K562 (cell line): ENCODE measurements around the gene TIPIN. TPM values are rescaled to one million over a fixed set of nuclear protein-coding genes. Genes with fewer than 3 reads are reported as not detected.

Source experiments
- E2F6 ChIP-seq, 2 experiments: IDR thresholded peaks; 2 replicates each; pipeline ENCODE4 v1.6.1; 2011; ENCODE audit warnings: borderline replicate concordance in 1 of 2, control low read depth in 1 of 2, low read depth in 1 of 2, low read length in 1 of 2, mild to moderate bottlenecking in 1 of 2, mixed read lengths in 1 of 2, moderate library complexity in 1 of 2; ENCODE audit not compliant: insufficient read depth in 1 of 2, insufficient read length in 1 of 2, poor library complexity in 1 of 2, severe bottlenecking in 1 of 2; ENCODE audit errors: extremely low read depth in 1 of 2
- FOS ChIP-seq: IDR thresholded peaks from 3 replicates; pipeline ENCODE4 v1.6.1; 2011; ENCODE audit not compliant: insufficient read length; ENCODE audit errors: extremely low read depth
- HOMEZ ChIP-seq: fragments of 250-450 bp; sonication (Bioruptor Pico); IDR thresholded peaks from 2 replicates; pipeline ENCODE4 v1.4.0; 2020; ENCODE audit warnings: mild to moderate bottlenecking, moderate library complexity
- JUND ChIP-seq, 2 experiments: IDR thresholded peaks; 2 replicates in 1 of 2; 3 replicates in 1 of 2; pipeline ENCODE4 v1.6.1; 2011; ENCODE audit warnings: borderline replicate concordance in 2 of 2, low read depth in 2 of 2, low read length in 2 of 2, improper control_type of control experiment in 1 of 2, missing biosample characterization in 1 of 2, missing genetic modification characterization in 1 of 2, missing genetic modification reagents in 1 of 2
- MBD2 ChIP-seq: sonication (generic); IDR thresholded peaks from 2 replicates; pipeline ENCODE4 v1.6.1; 2016; ENCODE audit warnings: low read depth, borderline replicate concordance
- MLLT1 ChIP-seq, 2 experiments: fragments of 450-650 bp; IDR thresholded peaks; 2 replicates each; pipeline ENCODE4 v1.6.1; 2016
- PBX2 ChIP-seq, 2 experiments: IDR thresholded peaks in 1 of 2; conservative IDR thresholded peaks in 1 of 2; 2 replicates each; pipeline ENCODE4 v1.6.1; 2016; ENCODE audit warnings: low read depth in 2 of 2, mild to moderate bottlenecking in 1 of 2, missing compliant biosample characterization in 1 of 2, missing genetic modification characterization in 1 of 2, moderate library complexity in 1 of 2
- RCOR1 ChIP-seq, 2 experiments: IDR thresholded peaks; 2 replicates each; pipeline ENCODE4 v1.6.1; 2012; ENCODE audit warnings: low read depth in 2 of 2, low read length in 2 of 2, borderline replicate concordance in 1 of 2, improper control_type of control experiment in 1 of 2
- ZNF395 ChIP-seq: fragments of 200-800 bp; sonication (Bioruptor generic); IDR thresholded peaks from 2 replicates; pipeline ENCODE4 v1.6.1; 2017; ENCODE audit warnings: missing genetic modification characterization, missing compliant biosample characterization
- ZNF592 ChIP-seq: fragments of 450-650 bp; IDR thresholded peaks from 2 replicates; pipeline ENCODE4 v1.6.1; 2017; ENCODE audit warnings: antibody characterized with exemption, mild to moderate bottlenecking
- polyA plus RNA-seq, 8 experiments: library from polyadenylated mRNA; depleted of rRNA in 4 of 8; stranded (reverse) in 5 of 8; unstranded in 3 of 8; fragments of >200 nt; fragmentation: Nextera tagmentation in 2 of 8; fragmentation: Illumina TruSeq in 1 of 8; extraction: Ambion mirVana in 2 of 8; extraction: Trizol in 1 of 8; gene quantifications; 2 replicates each; pipeline versions ENCODE4 v1.2.1 to v1.2.3, GENCODE V29; 2011 to 2014; ENCODE audit warnings: inconsistent platforms in 1 of 8, missing spikeins in 1 of 8
- total RNA-seq, 7 experiments: library from RNA; depleted of rRNA in 6 of 7; stranded (reverse); fragments of >200 nt in 6 of 7; fragmentation: Illumina TruSeq in 2 of 7; extraction: Trizol in 2 of 7; gene quantifications; 2 replicates each; pipeline versions ENCODE4 v1.2.1 to v1.2.3, GENCODE V29; 2011 to 2021; ENCODE audit warnings: low replicate concordance in 1 of 7

TIPIN gene
- total and polyA plus RNA-seq, 9 of the 15 experiments (the other 6 are each of a cell fraction or from before 2014, with no cell fraction given) = 22.9 to 61.4 (median 42.0) TPM

- peak in 1 of 2 experiments; percentile 32 for TF ChIP-seq E2F6 (IDR thresholded peaks at IDR 0.05; ENCODE audit: borderline replicate concordance in 1 of 2, extremely low read depth in 1 of 2, insufficient read depth in 1 of 2, insufficient read length in 1 of 2, low read depth in 1 of 2, low read length in 1 of 2, poor library complexity in 1 of 2, severe bottlenecking in 1 of 2)
- TF ChIP-seq RCOR1 (IDR thresholded peaks at IDR 0.05; ENCODE audit: borderline replicate concordance in 1 of 2, low read depth in 2 of 2, low read length in 2 of 2) = peak; percentile 88 to 98
- TF ChIP-seq PBX2 (CRISPR knock-in tag; IDR thresholded peaks at IDR 0.05; ENCODE audit: low read depth) = no peak
- TF ChIP-seq PBX2 (tag; conservative IDR thresholded peaks at IDR 0.05; ENCODE audit: low read depth) = peak; percentile 93
- peak; percentile 61; the same call in 1 of the 2 replicates for TF ChIP-seq ZNF395 (CRISPR knock-in tag)
- TF ChIP-seq MLLT1 (IDR thresholded peaks at IDR 0.05) = peak in 1 of 2 experiments; percentile 22; a peak in 1 of 4 replicates
- TF ChIP-seq HOMEZ (CRISPR knock-in tag) = no peak
- TF ChIP-seq FOS = no peak
- TF ChIP-seq JUND (IDR thresholded peaks at IDR 0.05; ENCODE audit: borderline replicate concordance, low read depth, low read length) = peak; percentile 63
- peak; percentile 70; the same call in 1 of the 3 replicates for TF ChIP-seq JUND (tag; IDR thresholded peaks at IDR 0.05; ENCODE audit: borderline replicate concordance, low read depth, low read length)
- no peak for TF ChIP-seq ZNF592
- 0 out of 2 replicates have a peak, but pooled peaks have one; percentile 32 for TF ChIP-seq MBD2
Observed at GRCh38 chr15:66323312-66323928, 33.1 kb downstream of the TIPIN start (continued).
